Liver (tissue), 9 donors: ENCODE results near the gene RBM28. TPM values are rescaled to one million over a fixed set of nuclear protein-coding genes. Genes with fewer than 3 reads are reported as not detected.

Source experiments
- DNase-seq: peaks from one replicate; pipeline ENCODE4 v3.0.0-alpha.2; 2017; ENCODE audit warnings: low spot score
- H3K27ac ChIP-seq, 2 donors: one replicate each; pipeline ENCODE4 v1.7.0; 2013; ENCODE audit warnings: inconsistent platforms in 2 of 2, low read length in 2 of 2, control low read depth in 1 of 2, low read depth in 1 of 2, mild to moderate bottlenecking in 1 of 2
- H3K27me3 ChIP-seq, 4 donors: one replicate each; pipeline versions ENCODE4 v1.6.1 to v1.7.0; 2013; ENCODE audit warnings: low read length in 3 of 4, inconsistent platforms in 1 of 4, mild to moderate bottlenecking in 1 of 4, moderate library complexity in 1 of 4; ENCODE audit not compliant: control insufficient read depth in 4 of 4, insufficient read depth in 4 of 4
- H3K36me3 ChIP-seq, 4 donors: one replicate each; pipeline versions ENCODE4 v1.6.1 to v1.7.0; 2013; ENCODE audit warnings: low read length in 3 of 4, mild to moderate bottlenecking in 3 of 4, low read depth in 1 of 4, moderate library complexity in 1 of 4; ENCODE audit not compliant: control insufficient read depth in 4 of 4, insufficient read depth in 3 of 4
- H3K4me1 ChIP-seq, 4 donors: one replicate each; pipeline versions ENCODE4 v1.6.1 to v1.7.0; 2013; ENCODE audit warnings: low read length in 3 of 4, mild to moderate bottlenecking in 3 of 4, moderate library complexity in 1 of 4; ENCODE audit not compliant: control insufficient read depth in 4 of 4, insufficient read depth in 4 of 4
- H3K4me3 ChIP-seq, 3 donors: one replicate each; pipeline versions ENCODE4 v1.6.1 to v1.7.0; 2013; ENCODE audit warnings: low read length in 3 of 3, control low read depth in 1 of 3, low read depth in 1 of 3, mild to moderate bottlenecking in 1 of 3
- H3K9ac ChIP-seq, 2 donors: one replicate each; pipeline ENCODE4 v1.7.0; 2013; ENCODE audit warnings: low read length in 2 of 2, mild to moderate bottlenecking in 2 of 2, moderate library complexity in 2 of 2, control low read depth in 1 of 2, low read depth in 1 of 2
- H3K9me3 ChIP-seq, 4 donors: one replicate each; pipeline versions ENCODE4 v1.6.1 to v1.7.0; 2013; ENCODE audit warnings: low read length in 3 of 4; ENCODE audit not compliant: control insufficient read depth in 4 of 4
- EGR1 ChIP-seq, 2 donors: IDR thresholded peaks; 2 replicates each; pipeline ENCODE4 v1.6.1; 2016 to 2018; ENCODE audit warnings: antibody characterized with exemption in 2 of 2, low read depth in 2 of 2
- FOXA2 ChIP-seq: IDR thresholded peaks from 2 replicates; pipeline ENCODE4 v1.6.1; 2016; ENCODE audit warnings: antibody characterized with exemption
- GABPA ChIP-seq, 2 donors: IDR thresholded peaks in 1 of 2; conservative IDR thresholded peaks in 1 of 2; 2 replicates each; pipeline ENCODE4 v1.6.1; 2016; ENCODE audit warnings: antibody characterized with exemption in 2 of 2, mild to moderate bottlenecking in 1 of 2, moderate library complexity in 1 of 2
- HNF4A ChIP-seq, 2 donors: conservative IDR thresholded peaks; 2 replicates each; pipeline ENCODE4 v1.6.1; 2016; ENCODE audit warnings: antibody characterized with exemption in 2 of 2, mild to moderate bottlenecking in 2 of 2
- HNF4G ChIP-seq: IDR thresholded peaks from 2 replicates; pipeline ENCODE4 v1.6.1; 2016; ENCODE audit warnings: antibody characterized with exemption
- JUND ChIP-seq, 2 donors: IDR thresholded peaks; 2 replicates each; pipeline ENCODE4 v1.6.1; 2016; ENCODE audit warnings: antibody characterized with exemption in 2 of 2
- RAD21 ChIP-seq, 2 donors: IDR thresholded peaks; 2 replicates each; pipeline ENCODE4 v1.6.1; 2016; ENCODE audit warnings: antibody characterized with exemption in 2 of 2, mild to moderate bottlenecking in 2 of 2
- REST ChIP-seq: IDR thresholded peaks from 2 replicates; pipeline ENCODE4 v1.6.1; 2016; ENCODE audit warnings: antibody characterized with exemption, mild to moderate bottlenecking
- RXRA ChIP-seq, 2 donors: IDR thresholded peaks; 2 replicates each; pipeline ENCODE4 v1.6.1; 2017 to 2018; ENCODE audit warnings: antibody characterized with exemption in 2 of 2, mild to moderate bottlenecking in 1 of 2
- WGBS: extraction: QIAGEN DNeasy Blood & Tissue Kit; methylation state at CpG from one replicate; pipeline ENCODE4 v1.1.7; 2013; 5-methylcytosine and 5-hydroxymethylcytosine counted together
- polyA plus RNA-seq, 2 donors: library from polyadenylated mRNA; stranded (reverse) in 1 of 2; unstranded in 1 of 2; fragments of 200-250 nt in 1 of 2; fragments of >200 nt in 1 of 2; fragmentation: Nextera tagmentation in 1 of 2; extraction: Ambion mirVana in 1 of 2; gene quantifications; one replicate each; pipeline versions ENCODE4 v1.2.1 to v1.2.3, GENCODE V29; 2013 to 2015
- total RNA-seq, 2 donors: library from RNA; depleted of rRNA; stranded (reverse); fragments of >200 nt; gene quantifications; one replicate each; pipeline ENCODE4 v1.2.3, GENCODE V29; 2014
- TF ChIP-seq, protein P1 (sequence below): IDR thresholded peaks from 2 replicates; pipeline ENCODE4 v1.6.1; 2016; ENCODE audit warnings: antibody characterized with exemption
- TF ChIP-seq, protein P2 (sequence below): IDR thresholded peaks from 2 replicates; pipeline ENCODE4 v1.6.1; 2016; ENCODE audit warnings: antibody characterized with exemption
- TF ChIP-seq, protein P3 (sequence below): IDR thresholded peaks from 2 replicates; pipeline ENCODE4 v1.6.1; 2016; ENCODE audit warnings: antibody characterized with exemption
- donor health status: healthy.
- donor health status: healthy.
- donor health status: healthy.
- donor health status: healthy.
- donor health status: healthy.

RBM28 gene
- total and polyA plus RNA-seq, 4 donors = 3.6 to 16.1 (median 11.7) TPM

GRCh38 chr7:128304212-128304611 is 39.5 kb downstream of the RBM28 start:
- TF ChIP-seq GABPA (IDR thresholded peaks at IDR 0.05 in 1 of 2, conservative IDR thresholded peaks at IDR 0.05 in 1 of 2) (no peak), JUND (IDR thresholded peaks at IDR 0.05) (no peak), REST (no peak), HNF4G (no peak), RXRA (IDR thresholded peaks at IDR 0.05) (no peak), EGR1 (IDR thresholded peaks at IDR 0.05; ENCODE audit: low read depth in 2 of 2) (no peak)
- TF ChIP-seq, protein P1, sequence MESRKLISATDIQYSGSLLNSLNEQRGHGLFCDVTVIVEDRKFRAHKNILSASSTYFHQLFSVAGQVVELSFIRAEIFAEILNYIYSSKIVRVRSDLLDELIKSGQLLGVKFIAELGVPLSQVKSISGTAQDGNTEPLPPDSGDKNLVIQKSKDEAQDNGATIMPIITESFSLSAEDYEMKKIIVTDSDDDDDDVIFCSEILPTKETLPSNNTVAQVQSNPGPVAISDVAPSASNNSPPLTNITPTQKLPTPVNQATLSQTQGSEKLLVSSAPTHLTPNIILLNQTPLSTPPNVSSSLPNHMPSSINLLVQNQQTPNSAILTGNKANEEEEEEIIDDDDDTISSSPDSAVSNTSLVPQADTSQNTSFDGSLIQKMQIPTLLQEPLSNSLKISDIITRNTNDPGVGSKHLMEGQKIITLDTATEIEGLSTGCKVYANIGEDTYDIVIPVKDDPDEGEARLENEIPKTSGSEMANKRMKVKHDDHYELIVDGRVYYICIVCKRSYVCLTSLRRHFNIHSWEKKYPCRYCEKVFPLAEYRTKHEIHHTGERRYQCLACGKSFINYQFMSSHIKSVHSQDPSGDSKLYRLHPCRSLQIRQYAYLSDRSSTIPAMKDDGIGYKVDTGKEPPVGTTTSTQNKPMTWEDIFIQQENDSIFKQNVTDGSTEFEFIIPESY = no peak
- TF ChIP-seq, protein P2, sequence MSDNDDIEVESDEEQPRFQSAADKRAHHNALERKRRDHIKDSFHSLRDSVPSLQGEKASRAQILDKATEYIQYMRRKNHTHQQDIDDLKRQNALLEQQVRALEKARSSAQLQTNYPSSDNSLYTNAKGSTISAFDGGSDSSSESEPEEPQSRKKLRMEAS = no peak
- TF ChIP-seq, protein P3, sequence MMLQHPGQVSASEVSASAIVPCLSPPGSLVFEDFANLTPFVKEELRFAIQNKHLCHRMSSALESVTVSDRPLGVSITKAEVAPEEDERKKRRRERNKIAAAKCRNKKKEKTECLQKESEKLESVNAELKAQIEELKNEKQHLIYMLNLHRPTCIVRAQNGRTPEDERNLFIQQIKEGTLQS = no peak
- Histone ChIP-seq H3K9me3 (no peaks in the 10 kb centered on the region), H3K36me3 (peaks cover 0 to 48% (median 24%) of the 10 kb centered on the region in 4 donors), H3K27ac (no peak overlapping the region), H3K9ac (no peak overlapping the region), H3K4me1 (no peaks in the 10 kb centered on the region), H3K4me3 (no peak overlapping the region), H3K27me3 (no peaks in the 10 kb centered on the region)
- DNase-seq = no peak
- 95% methylated on average over 1 of the region's 1 CpG for WGBS

GRCh38 chr7:128303643-128304042 is 40.1 kb downstream of the RBM28 start:
- Histone ChIP-seq H3K9ac (no peak overlapping the region), H3K27me3 (no peaks in the 10 kb centered on the region), H3K4me1 (no peaks in the 10 kb centered on the region), H3K36me3 (peaks cover 0 to 45% (median 21%) of the 10 kb centered on the region in 4 donors), H3K27ac (no peak overlapping the region), H3K4me3 (no peak overlapping the region), H3K9me3 (no peaks in the 10 kb centered on the region)
- TF ChIP-seq, protein P3 = no peak
- TF ChIP-seq FOXA2 (no peak), RXRA (IDR thresholded peaks at IDR 0.05) (peak in 1 of 2 donors; percentile 19)
- 91% methylated on average over 5 of the region's 5 CpGs for WGBS
- no peak for DNase-seq

GRCh38 chr7:128303133-128303532 is 40.6 kb downstream of the RBM28 start:
- Histone ChIP-seq H3K9ac (no peak overlapping the region), H3K36me3 (peaks cover 0 to 43% (median 18%) of the 10 kb centered on the region in 4 donors), H3K27me3 (no peaks in the 10 kb centered on the region), H3K27ac (no peak overlapping the region), H3K9me3 (no peaks in the 10 kb centered on the region), H3K4me3 (no peak overlapping the region), H3K4me1 (no peaks in the 10 kb centered on the region)
- TF ChIP-seq, protein P2 = no peak
- no peak for TF ChIP-seq REST
- TF ChIP-seq, protein P1 = no peak
- TF ChIP-seq GABPA (IDR thresholded peaks at IDR 0.05 in 1 of 2, conservative IDR thresholded peaks at IDR 0.05 in 1 of 2) = no peak
- no peak for TF ChIP-seq HNF4A (conservative IDR thresholded peaks at IDR 0.05)
- TF ChIP-seq EGR1 (IDR thresholded peaks at IDR 0.05; ENCODE audit: low read depth in 2 of 2) = no peak
- no peak for TF ChIP-seq RAD21 (IDR thresholded peaks at IDR 0.05)
- no peak for DNase-seq
- 94% methylated on average over 2 of the region's 2 CpGs for WGBS
